H1 (cell line): ENCODE data around the gene ERGIC3. TPM values are rescaled to one million over a fixed set of nuclear protein-coding genes. Genes with fewer than 3 reads are reported as not detected.

Experiments
- ATF2 ChIP-seq: IDR thresholded peaks from 2 replicates; pipeline ENCODE4 v1.6.1; 2012; ENCODE audit warnings: low read length, inconsistent platforms
- BRCA1 ChIP-seq: IDR thresholded peaks from 2 replicates; pipeline ENCODE4 v1.6.1; 2012; ENCODE audit warnings: low read depth, low read length, improper control_type of control experiment
- HDAC6 ChIP-seq: IDR thresholded peaks from one replicate; pipeline ENCODE4 v1.7.1; 2012; ENCODE audit warnings: low read depth, mild to moderate bottlenecking, inconsistent platforms, low read length, moderate library complexity
- JUN ChIP-seq: IDR thresholded peaks from 2 replicates; pipeline ENCODE4 v1.6.1; 2011; ENCODE audit warnings: low read depth, mild to moderate bottlenecking, improper control_type of control experiment, low read length
- SIN3A ChIP-seq, 2 experiments: IDR thresholded peaks in 1 of 2; conservative IDR thresholded peaks in 1 of 2; 2 replicates each; pipeline ENCODE4 v1.6.1; 2011 to 2012; ENCODE audit warnings: low read length in 2 of 2, improper control_type of control experiment in 1 of 2, low read depth in 1 of 2, mild to moderate bottlenecking in 1 of 2
- polyA plus RNA-seq, 7 experiments: library from polyadenylated mRNA; depleted of rRNA in 3 of 7; stranded (reverse) in 5 of 7; unstranded in 2 of 7; fragments of >200 nt in 5 of 7; fragments of 200-250 nt in 2 of 7; gene quantifications; 1 replicate in 5 of 7; 2 replicates in 1 of 7; 4 replicates in 1 of 7; pipeline versions ENCODE4 v1.2.1 to v1.2.3, GENCODE V29; 2011 to 2013; ENCODE audit warnings: missing spikeins in 2 of 7, mixed read lengths in 2 of 7
- total RNA-seq: library from RNA; stranded (reverse); fragmentation: NEBNext Ultra II Directional; extraction: Animal tissue kit (Norgen Biotek cat#: 25700); gene quantifications from 2 replicates; pipeline ENCODE4 v1.2.1, GENCODE V29; 2021

ERGIC3 gene
- total and polyA plus RNA-seq, 2 of the 8 experiments (the other 6 are each of a cell fraction or from before 2014, with no cell fraction given), result 178 to 341 TPM

- TF ChIP-seq ATF2 (no peak), SIN3A (conservative IDR thresholded peaks at IDR 0.05 in 1 of 2, IDR thresholded peaks at IDR 0.05 in 1 of 2; ENCODE audit: low read depth in 1 of 2, low read length in 2 of 2) (no peak), HDAC6 (no peak), JUN (no peak), BRCA1 (no peak)
Observed at GRCh38 chr20:35499271-35499670, 42.6 kb upstream of the ERGIC3 start (continued).
